BJ (cell line): ENCODE results near the gene TRIM42. TPM values are rescaled to one million over a fixed set of nuclear protein-coding genes. Genes with fewer than 3 reads are reported as not detected.

ENCODE experiments used
- CTCF ChIA-PET: fragments of 350-600 bp; formaldehyde crosslinking; extraction: SDS; loops from one replicate; lab custom pipeline; 2021; ENCODE audit warnings: antibody characterized with exemption, inconsistent platforms; lab: Yijun Ruan, JAX
- POLR2A ChIA-PET: fragments of 300-600 bp; sonication (Branson Sonifier 250); formaldehyde crosslinking; extraction: SDS; loops from one replicate; lab custom pipeline; 2021; ENCODE audit warnings: antibody characterized with exemption; lab: Charles Lee
- DNase-seq: peaks from one replicate; pipeline ENCODE4 v3.0.0-alpha.2; 2011; ENCODE audit warnings: low read depth
- H3K27me3 ChIP-seq: 2 replicates; pipeline ENCODE4 v1.6.0; 2011; ENCODE audit warnings: low read length; ENCODE audit not compliant: control insufficient read depth, insufficient read depth
- H3K36me3 ChIP-seq: 2 replicates; pipeline ENCODE4 v1.5.1; 2011; ENCODE audit warnings: low read length; ENCODE audit not compliant: control insufficient read depth, insufficient read depth
- H3K4me3 ChIP-seq: 2 replicates; pipeline ENCODE4 v1.5.1; 2011; ENCODE audit warnings: low read depth, mild to moderate bottlenecking, control low read depth, low read length
- CTCF ChIP-seq: IDR thresholded peaks from 2 replicates; pipeline ENCODE4 v1.5.1; 2011; ENCODE audit warnings: low read depth, mild to moderate bottlenecking, control low read depth, inconsistent platforms, low read length, moderate library complexity; ENCODE audit not compliant: insufficient read depth
- polyA plus RNA-seq: library from polyadenylated mRNA; depleted of rRNA; stranded (reverse); fragments of >200 nt; gene quantifications from 2 replicates; pipeline ENCODE4 v1.2.3, GENCODE V29; 2011

Gene TRIM42
- polyA plus RNA-seq, 1 experiment: not detected

GRCh38 chr3:140635276-140635675, 42.6 kb upstream of the TRIM42 start:
- POLR2A ChIA-PET: no interaction called here
- Histone ChIP-seq H3K36me3 (no peaks in the 10 kb centered on the region), H3K4me3 (no peak overlapping the region), H3K27me3 (no peaks in the 10 kb centered on the region)
- CTCF ChIA-PET: no interaction called here
- no peak for TF ChIP-seq CTCF
- DNase-seq: no peak

GRCh38 chr3:140636406-140637138, 41.3 kb upstream of the TRIM42 start:
- Histone ChIP-seq H3K27me3 (no peaks in the 10 kb centered on the region), H3K36me3 (no peaks in the 10 kb centered on the region), H3K4me3 (no peak overlapping the region)
- no peak for DNase-seq
- ChIA-PET POLR2A (no interaction called here), CTCF (no interaction called here)
- no peak for TF ChIP-seq CTCF

- ChIA-PET POLR2A (no interaction called here), CTCF (no interaction called here)
- DNase-seq: no peak
- Histone ChIP-seq H3K36me3 (no peaks in the 10 kb centered on the region), H3K4me3 (no peak overlapping the region), H3K27me3 (no peaks in the 10 kb centered on the region)
- TF ChIP-seq CTCF: no peak
Measured at GRCh38 chr3:140651287-140651686, 26.6 kb upstream of the TRIM42 start.

GRCh38 chr3:140655678-140656077, 22.2 kb upstream of the TRIM42 start:
- DNase-seq: no peak
- no peaks in the 10 kb centered on the region for H3K27me3 ChIP-seq
- H3K4me3 ChIP-seq: no peak overlapping the region
- ChIA-PET POLR2A (no interaction called here), CTCF (no interaction called here)
- no peak for TF ChIP-seq CTCF
- H3K36me3 ChIP-seq: no peaks in the 10 kb centered on the region

GRCh38 chr3:140664111-140664510, 13.8 kb upstream of the TRIM42 start:
- H3K36me3 ChIP-seq: no peaks in the 10 kb centered on the region
- no peaks in the 10 kb centered on the region for H3K27me3 ChIP-seq
- no peak overlapping the region for H3K4me3 ChIP-seq
- CTCF ChIA-PET: no interaction called here
- TF ChIP-seq CTCF: no peak
- POLR2A ChIA-PET: no interaction called here
- no peak for DNase-seq
